GM12872 (cell line): ENCODE data around the gene SH3PXD2A.

Experiments used
- TF ChIP-seq, protein P1 (sequence below): IDR thresholded peaks from 3 replicates; pipeline ENCODE4 v1.5.1; 2011; ENCODE audit warnings: low read depth, mild to moderate bottlenecking, low read length, moderate library complexity; ENCODE audit not compliant: insufficient read depth

SH3PXD2A gene

DNA sequence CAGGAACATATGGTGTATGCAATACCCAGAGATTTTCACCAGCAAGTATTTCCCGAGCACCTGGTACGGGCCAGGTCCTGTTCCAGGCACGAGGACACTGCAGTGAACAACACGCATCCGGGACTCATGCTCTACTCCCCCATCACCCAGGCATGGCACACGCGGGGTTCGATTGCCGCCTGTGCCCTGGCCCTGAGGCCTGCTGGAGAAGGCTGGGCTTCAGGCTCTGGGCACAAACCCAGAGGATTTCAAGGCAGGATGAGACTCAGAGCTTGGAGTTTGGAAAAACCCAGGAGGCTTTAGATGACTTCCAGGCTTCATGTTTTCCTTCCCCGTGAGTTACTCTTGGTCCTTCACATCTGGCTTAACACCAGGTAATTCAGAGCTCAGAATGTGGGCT, 218.4 kb downstream of the SH3PXD2A start:
- TF ChIP-seq, protein P1, sequence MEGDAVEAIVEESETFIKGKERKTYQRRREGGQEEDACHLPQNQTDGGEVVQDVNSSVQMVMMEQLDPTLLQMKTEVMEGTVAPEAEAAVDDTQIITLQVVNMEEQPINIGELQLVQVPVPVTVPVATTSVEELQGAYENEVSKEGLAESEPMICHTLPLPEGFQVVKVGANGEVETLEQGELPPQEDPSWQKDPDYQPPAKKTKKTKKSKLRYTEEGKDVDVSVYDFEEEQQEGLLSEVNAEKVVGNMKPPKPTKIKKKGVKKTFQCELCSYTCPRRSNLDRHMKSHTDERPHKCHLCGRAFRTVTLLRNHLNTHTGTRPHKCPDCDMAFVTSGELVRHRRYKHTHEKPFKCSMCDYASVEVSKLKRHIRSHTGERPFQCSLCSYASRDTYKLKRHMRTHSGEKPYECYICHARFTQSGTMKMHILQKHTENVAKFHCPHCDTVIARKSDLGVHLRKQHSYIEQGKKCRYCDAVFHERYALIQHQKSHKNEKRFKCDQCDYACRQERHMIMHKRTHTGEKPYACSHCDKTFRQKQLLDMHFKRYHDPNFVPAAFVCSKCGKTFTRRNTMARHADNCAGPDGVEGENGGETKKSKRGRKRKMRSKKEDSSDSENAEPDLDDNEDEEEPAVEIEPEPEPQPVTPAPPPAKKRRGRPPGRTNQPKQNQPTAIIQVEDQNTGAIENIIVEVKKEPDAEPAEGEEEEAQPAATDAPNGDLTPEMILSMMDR = no peak

DNA sequence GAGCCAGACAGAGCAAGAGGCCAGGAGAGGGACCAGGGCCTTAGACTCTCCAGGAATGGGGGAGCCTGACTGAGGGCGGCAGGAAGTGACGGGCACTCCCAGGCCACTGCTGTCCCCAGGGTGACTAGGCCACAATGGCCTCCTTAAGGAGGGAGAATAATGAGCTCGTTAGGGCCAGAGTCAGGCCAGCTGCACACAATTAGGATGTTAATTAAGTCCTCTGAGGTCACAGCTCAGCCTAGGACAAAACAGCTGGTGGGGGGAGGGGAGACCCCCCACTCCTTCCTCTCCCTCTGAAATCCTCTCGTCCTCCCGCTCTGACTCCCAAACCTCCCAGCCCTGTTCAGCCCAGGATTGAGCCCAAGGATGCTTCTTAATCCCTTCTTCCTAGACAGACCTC, 218.9 kb downstream of the SH3PXD2A start:
- TF ChIP-seq, protein P1 = no peak

DNA sequence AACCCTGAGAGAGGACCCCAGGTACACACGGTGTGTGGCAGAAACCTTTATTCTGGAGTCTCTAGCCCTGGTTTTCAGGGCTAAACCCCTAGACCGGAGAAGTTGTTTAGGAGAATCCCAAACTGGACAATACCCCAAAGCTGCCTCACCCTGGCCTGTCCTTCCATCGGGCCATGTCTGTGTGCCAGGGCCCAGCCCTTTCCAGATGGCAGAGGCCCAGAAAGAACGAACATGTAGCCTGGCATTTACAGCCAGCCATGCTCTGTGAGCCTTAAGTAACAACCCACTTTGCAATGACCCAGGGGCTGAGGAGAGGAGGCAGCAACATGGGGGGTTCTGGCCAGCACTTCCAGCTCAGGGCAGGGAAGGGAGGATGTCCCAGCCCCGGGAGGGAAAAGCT, 219.8 kb downstream of the SH3PXD2A start:
- TF ChIP-seq, protein P1 = no peak

DNA sequence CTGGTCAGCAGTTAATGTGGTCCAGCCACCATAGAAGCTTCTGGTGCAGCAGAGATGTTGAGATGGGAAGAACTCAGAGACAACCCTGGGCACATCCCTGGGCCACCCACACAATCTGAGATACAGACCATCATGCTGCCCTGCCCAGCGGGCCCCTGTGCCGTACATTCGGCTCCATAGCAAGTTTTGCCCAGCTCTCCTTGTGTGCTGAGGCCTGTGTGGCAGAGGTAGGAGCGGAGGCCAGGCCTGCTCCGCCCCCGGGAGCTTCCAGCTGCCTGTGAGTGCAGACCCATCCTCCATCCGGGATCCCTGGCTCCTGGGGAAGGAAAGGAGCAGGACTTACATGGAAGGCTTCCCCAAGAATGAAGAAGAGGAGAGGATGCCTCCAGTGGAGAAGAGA, 221.5 kb downstream of the SH3PXD2A start:
- TF ChIP-seq, protein P1 = no peak

DNA sequence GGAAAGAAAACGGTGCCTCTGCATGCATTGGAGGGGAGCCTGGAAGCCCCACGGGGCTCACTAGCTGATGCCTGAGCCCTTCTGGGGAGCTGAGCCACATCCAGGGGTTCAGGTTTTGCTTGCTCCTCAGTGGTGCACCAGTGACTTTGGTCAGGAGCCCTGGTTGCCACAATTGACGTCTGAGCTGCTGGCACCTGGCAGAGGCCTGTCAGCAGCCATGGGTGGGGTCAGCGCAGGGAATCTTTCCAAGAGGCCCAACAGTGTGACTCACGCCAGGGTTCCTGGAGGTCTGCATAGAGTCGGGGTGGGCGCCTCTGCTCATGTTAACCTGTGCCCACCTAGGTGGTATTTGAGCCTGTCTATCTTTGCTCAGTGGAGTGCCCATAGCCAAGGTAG, 223.1 kb downstream of the SH3PXD2A start:
- TF ChIP-seq, protein P1 = no peak

DNA sequence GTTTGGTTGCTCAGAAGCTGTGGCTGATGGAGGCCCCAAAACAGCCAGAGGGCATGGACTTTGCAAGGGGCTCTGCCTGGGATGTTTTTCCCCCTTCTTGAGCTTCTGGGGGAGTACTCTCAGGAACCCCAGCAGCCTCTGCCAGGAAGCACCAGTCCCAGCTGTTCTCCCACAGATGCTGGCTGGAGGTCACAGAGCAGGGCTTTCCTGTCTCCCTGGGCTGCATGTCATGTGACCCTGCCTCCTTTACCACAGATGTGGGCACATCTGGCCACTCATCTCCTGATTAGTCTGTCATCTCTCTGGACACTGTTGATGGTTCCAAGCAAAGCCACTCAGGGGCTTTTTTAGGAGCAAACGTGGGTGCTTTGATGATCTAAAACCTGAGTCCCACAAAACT, 225.2 kb downstream of the SH3PXD2A start:
- TF ChIP-seq, protein P1 = no peak

DNA sequence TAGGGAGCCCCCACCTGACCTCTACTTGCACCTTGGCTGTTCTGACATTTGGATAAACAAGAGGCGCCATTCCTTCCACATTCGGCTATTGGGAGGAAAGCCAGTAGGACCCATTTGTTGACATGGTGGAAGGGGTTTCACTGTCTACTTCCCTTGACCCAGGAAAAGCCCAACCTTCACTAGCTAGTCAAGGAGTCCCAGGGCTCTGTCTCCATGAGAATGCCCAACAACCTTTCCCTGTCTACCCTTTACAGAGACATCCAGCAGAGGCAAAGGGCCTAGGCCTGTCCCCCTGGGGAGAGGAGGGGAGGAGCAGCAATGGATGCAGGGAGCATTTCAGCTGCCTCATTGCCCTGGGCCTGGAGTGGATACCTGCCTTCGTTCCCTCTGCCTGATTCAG, 225.8 kb downstream of the SH3PXD2A start:
- TF ChIP-seq, protein P1 = no peak

DNA sequence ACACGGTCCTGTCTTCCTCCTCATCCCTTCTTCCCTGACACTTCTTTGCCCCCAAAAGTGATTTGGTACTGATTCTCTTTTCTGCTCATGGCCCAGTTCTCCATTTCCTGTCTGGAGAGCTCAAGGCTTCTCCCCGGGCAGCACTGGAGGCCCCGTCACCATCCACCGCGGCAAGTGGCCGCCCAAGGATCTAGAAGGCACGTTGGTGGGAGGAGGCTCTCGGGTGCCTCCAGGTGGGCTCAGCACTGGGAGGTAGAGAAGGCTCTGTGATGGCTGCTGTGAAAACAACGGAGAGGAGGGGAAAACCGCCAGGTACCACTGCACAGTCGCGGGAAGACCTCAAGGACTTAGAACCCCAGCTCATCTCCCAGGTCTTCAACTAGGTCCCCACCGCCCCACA, 227.5 kb downstream of the SH3PXD2A start:
- TF ChIP-seq, protein P1 = no peak
